Measurements from ENCODE around the gene KLHL29. TPM values are rescaled to one million over a fixed set of nuclear protein-coding genes. Genes with fewer than 3 reads are reported as not detected.

The KLHL29 gene
- polyA plus RNA-seq, 3 donors: 8.5 to 10.0 (median 8.8) TPM

DNA sequence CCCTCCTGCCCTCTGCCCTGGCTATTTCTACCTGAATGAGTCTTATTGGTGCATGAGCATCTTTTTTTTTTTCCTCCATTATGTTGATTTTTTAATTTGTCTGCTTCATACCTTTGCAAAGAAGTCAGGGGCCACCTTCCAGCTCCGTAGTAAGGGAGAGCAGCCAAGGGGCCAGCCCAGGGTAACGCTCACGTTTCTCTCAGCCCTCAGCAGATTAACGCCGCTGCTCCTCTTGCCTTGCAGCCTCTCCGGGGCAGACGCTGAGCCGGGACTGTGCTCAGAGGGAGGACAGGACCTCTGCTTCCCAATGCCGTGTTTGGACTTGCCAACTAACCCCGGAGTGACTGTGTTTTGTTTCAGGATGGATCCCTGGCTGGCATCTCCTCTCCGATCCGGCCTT, 300.2 kb downstream of the KLHL29 start:
- no peak for DNase-seq (ENCODE audit: low read depth in 3 of 3, low spot score in 2 of 3)

DNA sequence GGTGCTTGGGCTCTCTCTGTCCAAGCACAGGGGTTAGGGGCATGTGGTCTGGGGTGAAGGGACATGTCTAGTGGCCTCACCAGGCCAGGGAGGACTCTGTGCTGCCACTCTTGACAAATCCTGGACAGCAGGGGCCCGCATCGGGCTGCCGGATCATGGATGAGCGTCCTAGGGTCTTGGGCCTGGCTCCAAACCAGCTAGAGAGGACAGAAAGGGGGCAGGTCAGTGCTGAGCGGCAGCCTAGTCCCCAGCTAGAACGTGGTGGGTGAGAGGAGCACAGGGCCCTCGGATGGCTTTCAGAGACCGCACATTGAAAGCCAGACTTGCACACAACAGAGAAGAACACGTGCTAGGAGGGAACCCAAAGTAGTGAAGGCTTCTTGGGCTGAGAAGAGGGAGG, 300.7 kb downstream of the KLHL29 start:
- no peak for DNase-seq (ENCODE audit: low read depth in 3 of 3, low spot score in 2 of 3)

DNA sequence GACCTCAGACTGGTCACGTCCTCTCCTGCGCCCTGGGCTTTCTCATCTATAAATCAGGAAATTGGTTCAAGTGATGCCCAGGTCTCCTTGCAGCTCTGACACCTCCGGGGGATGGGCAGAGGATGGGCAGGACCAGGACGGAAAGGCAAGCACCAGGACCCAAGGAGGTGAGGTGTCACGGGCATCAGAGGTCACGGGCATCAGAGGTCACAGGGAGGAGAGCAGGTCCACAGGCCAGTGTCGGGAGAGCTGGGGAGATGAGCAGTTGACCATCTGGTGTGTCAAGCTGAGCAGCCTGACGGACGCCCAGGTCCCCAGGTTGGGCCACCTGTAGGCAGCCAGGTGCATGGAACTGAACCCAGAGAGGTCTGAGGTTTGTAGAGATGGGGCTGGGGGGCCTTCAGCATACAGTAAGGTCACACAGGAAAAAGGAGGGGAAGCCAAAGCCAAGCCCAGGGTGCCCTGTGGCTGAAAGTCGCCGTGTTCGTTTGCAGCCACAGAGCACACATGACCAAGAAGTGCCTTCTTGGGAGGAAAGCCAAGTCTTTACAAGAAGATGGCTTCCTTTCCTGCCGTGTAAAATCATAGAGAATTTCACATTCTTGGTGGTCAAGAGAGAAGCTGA, 301.5 kb downstream of the KLHL29 start:
- DNase-seq (ENCODE audit: low read depth in 3 of 3, low spot score in 2 of 3): no peak

DNA sequence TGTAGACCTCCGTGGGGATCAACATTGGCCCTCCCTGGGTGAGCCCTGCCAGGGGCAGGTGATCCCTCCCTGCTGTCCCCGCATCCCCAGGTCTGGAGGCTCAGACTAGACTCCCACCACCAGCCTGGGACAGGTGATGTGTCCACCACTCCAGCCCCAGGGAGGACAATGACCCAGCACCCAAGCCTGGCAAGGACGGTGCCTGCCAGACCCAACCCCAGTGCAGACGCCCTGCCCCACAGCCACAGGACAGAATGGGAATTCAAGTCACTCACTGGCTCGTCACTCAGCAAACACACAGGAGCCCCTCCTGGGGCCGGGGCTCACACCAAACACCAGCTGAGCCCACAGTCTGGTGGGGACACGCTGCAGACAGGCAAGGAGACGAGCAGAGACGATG, 302.2 kb downstream of the KLHL29 start:
- DNase-seq (ENCODE audit: low read depth in 3 of 3, low spot score in 2 of 3): no peak

DNA sequence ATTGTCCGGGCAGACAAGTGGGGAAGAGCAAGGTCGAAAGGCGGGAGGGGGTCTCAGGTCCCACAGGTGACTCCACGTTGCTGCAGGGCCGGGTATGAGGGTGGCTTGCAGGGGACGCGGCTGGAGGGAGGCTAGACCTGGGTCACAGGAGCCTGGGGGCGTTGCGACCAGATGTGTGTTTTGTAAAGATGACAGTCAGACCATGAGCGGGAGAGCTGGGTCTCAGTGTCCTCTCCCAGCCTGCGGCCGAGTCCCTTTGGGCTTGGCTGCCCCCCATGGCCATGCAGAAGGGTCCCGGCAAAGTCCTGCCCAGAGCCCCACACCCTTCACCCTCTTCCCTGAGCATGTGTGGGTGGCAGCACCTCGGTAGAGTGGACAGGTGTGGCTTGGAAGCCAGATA, 302.7 kb downstream of the KLHL29 start:
- no peak for DNase-seq (ENCODE audit: low read depth in 3 of 3, low spot score in 2 of 3)

DNA sequence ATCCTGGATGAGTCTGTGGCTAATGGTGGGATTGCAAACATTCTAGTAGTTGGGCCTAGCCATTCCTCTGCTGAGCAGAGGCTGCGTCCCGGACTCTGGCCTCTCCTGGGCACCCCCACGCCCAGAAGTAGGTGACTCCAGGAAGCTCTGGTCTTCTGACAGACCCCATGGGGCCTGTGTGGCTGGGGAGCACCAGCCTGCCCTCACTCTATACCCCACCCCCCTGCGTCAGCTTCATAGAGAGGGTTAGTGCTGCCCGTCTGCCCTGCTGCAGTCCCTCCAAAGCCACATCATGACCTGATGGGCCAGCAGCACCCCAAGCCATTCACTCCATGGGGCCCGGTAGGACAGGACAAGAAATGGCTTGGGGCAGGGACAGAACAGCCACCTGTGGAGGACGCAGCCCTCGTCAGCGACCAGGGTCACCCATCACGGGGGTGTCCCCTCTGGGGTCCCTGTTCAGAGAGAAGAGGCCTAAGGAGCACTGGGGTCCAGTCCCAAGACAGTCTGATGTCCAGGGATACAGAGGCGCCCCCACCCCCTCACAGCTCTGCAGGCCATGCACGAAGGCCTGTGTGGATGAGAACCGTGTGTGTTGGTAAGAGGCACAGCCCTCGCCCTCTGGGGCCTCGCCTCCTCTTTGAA, 303.6 kb downstream of the KLHL29 start:
- no peak for DNase-seq (ENCODE audit: low read depth in 3 of 3, low spot score in 2 of 3)

DNA sequence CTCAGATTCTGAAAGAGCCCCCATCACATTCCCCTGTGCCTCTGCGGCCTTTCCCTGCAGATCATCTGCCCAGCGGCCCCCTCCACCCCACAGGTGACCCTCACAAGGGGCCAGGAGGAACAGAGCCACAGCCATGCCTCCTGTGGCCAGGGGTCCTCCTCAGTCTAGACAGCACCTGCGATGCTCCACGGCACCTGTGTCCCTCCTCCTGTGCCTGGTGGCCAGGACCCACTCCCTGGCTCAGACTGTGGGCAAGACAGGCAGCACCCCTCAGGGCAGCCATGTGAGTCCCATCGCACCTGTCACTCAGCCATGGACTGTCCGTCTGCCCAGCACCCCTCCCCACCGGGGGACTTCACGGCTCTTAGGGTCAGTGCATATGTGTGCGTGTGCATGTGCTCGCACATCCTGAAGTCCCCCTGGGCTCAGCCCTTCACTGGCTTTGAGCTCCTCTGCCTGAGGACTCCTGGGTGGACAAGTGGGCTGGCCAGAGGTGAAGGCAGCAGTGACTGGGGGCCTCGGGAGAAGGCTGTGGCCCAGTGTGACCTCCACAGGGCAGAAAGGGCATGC, 304.2 kb downstream of the KLHL29 start:
- no peak for DNase-seq (ENCODE audit: low read depth in 3 of 3, low spot score in 2 of 3)

DNA sequence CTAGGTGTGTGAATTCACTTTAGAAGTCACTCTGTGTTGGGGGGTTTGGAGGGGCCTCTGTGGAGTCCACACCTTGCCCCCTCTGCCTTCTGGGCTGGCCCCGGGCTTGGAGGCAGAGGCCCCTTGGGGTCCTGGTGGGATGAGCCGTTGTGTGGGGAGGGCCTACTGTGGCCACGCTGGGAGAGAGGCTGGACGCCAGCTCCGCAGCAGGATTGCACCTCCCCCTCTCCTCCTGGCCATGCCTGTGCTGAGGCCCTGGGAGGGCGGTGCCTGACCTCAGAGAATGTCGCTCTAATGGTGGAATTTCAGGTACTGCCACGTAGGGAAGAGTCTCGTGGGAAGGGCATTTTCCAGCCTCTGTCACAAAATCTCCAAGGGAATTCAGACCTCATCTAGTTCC, 304.9 kb downstream of the KLHL29 start:
- no peak for DNase-seq (ENCODE audit: low read depth in 3 of 3, low spot score in 2 of 3)

DNA sequence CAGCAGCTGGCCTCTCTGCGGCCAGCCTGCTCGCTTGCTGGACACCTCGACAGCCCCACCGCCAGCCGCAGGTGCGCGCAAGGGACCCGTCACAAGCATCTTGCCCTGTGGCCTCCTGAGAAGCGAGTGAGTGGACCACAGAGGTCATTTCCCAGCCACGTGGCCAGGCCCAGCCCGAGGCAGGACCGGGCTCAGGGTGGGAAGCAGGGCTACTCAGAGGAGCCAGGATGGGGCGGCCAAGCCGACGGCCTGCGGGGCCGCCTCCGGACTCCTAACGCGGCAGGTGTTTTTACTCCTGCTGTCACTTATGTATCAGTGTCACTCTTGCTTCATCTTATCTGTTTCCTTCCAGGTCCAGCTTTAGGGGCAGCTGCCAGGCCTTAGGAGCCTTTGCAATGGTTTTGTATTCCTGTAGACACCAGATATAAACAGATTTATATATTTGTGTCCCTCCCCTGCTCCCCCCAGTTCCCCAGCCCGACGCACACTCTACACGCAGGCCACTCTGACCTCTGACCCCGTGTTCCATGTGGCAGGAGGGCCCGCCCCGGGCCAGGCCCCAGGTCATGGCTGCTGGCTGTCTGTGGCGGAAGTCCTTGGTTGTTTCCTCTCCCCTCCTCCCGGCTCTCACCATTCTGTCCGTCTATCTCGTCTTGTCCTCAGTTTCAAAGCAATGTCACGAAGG, 305.6 kb downstream of the KLHL29 start:
- no peak for DNase-seq (ENCODE audit: low read depth in 3 of 3, low spot score in 2 of 3)

DNA sequence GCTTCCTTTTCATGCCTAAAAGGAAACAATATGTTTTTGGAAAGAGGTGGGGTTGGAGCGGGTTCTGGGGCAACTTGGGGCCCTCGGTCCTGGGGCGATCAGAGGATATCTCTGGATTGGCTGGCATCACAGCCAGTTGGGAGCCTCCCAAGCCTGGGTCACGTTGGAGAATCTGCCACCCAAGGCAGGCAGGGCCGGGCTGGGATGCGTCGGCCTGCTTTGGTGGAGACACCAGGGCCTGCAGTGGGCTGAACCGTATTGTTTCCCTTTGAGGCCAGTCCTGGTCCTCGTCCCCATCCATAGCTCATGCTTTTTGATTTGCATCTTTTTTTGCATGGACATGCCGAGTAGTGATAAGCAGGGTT, 306.1 kb downstream of the KLHL29 start:
- DNase-seq (ENCODE audit: low read depth in 3 of 3, low spot score in 2 of 3): no peak

DNA sequence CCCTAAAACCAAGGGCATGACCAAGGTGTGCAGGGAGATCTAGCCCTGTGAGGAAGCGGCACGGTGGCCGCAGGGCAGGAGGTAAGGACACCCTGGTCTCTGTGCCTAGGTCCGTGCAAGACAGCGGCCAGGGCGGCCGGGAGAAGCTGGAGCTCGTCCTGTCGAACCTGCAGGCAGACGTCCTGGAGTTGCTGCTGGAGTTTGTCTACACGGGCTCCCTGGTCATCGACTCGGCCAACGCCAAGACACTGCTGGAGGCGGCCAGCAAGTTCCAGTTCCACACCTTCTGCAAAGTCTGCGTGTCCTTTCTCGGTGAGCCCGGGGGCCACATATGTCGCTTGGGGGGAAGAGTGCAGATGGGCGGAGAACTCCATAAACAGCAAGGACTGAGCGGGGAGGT, 306.6 kb downstream of the KLHL29 start:
- no peak for DNase-seq (ENCODE audit: low read depth in 3 of 3, low spot score in 2 of 3)

DNA sequence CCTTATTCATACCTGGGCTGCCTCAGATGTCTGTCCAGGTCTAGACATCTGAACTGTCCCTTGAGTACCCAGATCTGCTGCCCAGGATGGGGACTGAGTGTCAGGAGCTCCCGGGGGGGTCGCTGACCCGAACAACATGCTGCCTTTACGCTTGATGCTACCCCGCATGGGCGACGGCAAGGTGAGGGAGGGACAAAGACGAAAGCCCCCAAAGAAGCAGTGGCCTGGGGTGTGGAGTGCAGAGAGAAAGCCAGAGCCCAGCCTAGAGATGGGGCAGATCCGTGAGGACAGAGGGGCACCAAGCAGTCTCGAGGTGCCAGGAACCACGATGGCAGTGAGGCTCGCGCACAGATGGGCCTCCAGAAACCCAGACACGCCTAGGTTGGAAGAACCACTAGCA, 307.3 kb downstream of the KLHL29 start:
- DNase-seq (ENCODE audit: low read depth in 3 of 3, low spot score in 2 of 3): no peak

DNA sequence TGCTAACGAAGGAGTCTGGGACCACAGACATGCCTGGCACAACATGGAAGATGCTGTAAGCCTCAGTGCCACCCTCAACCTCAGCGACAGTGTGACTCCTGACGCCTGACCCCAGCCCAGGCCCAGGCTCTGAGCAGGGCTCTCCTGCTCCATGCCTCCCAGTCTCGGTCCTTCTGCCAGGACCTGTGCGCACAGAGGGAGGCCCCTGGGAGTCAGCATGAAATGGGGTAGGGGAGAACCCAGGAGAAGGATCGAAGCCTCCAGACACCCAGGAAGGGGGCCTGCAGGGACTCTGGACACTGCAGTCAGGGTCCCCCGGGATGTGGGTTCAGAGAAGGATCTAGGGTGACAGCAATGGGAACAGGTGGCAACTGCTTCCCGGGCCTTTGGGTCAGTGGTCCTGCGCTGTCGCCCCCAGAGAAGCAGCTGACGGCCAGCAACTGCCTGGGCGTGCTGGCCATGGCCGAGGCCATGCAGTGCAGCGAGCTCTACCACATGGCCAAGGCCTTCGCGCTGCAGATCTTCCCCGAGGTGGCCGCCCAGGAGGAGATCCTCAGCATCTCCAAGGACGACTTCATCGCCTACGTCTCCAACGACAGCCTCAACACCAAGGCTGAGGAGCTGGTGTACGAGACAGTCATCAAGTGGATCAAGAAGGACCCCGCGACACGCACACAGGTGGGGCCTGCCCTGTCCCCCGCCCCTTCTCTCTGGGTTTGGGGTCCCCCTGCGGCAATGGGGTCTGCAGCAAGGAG, 308.0 kb downstream of the KLHL29 start:
- no peak for DNase-seq (ENCODE audit: low read depth in 3 of 3, low spot score in 2 of 3)

DNA sequence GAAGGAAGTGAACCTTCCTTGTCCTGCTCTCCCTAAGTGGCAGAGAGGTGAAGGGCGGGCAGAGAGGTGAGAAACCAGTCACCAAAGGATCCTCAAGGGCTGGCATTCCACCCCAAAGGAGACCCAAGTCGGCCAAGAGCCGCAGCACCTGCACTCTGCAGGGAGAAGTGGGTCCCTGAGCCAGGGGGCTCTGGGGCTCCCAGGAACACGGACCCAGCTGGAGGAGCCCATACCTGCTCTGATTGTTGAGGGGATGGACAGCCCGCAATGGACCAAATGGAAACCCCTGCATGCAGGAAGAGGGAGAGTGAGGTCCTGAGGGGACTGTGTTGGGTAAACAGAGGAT, 308.6 kb downstream of the KLHL29 start:
- DNase-seq (ENCODE audit: low read depth in 3 of 3, low spot score in 2 of 3): no peak

DNA sequence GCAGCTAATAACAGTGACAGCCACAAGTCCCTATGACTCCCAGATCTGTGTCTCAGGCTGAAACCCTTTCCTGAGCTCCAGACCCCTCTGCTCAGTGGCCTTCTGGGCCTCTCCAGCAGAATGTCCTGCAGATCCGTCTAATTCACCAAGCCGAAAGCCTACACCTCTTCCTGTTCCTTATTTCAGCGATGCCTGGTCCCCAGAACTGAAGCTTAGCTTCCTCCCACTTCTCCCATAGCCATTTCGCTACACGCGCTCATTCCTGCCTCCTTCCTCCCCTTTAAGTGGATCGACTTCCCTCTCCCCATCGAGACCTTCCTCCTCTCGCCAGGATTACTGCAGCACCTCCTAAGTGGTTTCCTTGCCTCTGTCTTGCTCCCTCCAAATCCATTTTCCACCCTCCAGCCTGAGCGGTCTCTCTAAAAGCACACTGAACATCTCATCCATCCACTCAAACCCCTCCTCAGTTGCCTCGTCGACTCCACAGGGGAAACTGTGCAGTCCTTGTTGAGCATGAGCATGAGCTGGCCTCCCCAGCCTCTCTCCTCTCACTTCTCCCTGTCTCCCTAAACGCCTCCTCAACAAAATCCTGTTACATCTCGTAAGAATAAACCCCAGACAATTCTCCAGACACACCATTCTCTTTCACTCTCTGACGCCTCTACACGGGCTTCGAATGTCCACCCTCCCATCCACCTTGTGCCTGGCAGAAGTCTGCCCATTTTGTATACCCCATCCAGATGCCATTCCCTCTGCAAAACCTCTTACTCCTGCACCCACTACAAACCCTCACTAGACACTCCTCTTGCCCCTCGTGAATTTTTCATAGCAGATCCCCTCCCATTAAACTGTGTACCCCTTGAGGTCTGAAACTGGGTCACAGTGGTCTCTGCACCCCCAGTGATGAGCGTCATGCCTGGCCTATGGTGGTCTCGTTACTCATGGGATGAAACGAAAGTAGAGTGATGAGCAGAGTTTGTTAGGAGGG, 309.4 kb downstream of the KLHL29 start:
- no peak for DNase-seq (ENCODE audit: low read depth in 3 of 3, low spot score in 2 of 3)

DNA sequence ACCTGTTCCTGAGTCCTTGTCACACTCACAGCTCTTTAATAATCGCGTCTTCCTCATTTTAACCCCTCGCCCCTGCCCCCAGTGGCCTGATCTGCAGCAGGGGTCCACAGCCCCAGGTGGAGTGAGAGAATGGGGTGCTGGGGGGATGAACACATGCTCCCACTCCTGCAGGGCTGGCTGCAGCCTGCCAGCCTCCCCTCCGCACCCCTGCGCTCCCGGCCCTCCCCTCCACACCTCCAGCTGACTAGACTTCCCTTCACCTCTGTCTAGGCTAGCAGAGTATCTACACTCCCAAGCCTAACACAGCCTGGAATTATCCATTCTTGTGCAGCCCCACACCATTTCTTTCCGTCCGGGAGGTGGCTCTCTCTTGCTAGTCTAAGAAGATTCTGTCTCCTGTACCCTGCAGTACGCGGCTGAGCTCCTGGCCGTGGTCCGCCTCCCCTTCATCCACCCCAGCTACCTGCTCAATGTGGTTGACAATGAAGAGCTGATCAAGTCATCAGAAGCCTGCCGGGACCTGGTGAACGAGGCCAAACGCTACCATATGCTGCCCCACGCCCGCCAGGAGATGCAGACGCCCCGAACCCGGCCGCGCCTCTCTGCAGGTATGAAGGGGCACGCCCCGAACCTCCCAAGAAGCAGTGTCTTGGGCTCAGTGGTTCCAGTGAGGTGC, 310.4 kb downstream of the KLHL29 start:
- DNase-seq (ENCODE audit: low read depth in 3 of 3, low spot score in 2 of 3): no peak

DNA sequence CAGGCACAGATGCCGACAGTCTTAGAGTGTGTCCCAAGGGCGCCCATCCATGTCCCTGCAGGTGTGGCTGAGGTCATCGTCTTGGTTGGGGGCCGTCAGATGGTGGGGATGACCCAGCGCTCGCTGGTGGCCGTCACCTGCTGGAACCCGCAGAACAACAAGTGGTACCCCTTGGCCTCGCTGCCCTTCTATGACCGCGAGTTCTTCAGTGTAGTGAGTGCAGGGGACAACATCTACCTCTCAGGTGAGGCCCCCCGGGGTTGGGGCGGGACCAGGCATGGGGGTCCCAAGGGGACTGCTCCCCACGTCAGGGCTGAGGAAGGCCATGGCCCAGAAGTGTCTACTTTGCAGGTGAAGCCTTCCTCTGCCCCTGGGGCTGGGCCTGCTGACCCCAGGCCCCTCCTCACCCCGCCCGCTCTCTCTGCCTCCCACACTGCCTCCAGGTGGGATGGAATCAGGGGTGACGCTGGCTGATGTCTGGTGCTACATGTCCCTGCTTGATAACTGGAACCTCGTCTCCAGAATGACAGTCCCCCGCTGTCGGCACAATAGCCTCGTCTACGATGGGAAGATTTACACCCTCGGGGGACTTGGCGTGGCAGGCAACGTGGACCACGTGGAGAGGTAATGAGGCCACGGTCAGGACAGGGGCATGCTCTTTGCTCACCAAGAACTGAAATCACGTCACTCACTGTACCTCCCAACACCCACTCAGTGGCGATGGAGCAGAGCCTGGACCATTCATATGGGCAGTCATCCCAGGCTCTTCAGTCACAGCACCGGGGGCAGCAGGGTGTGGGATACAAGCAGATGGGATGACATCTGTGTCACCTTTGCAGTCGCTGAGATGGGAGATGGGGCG, 311.1 kb downstream of the KLHL29 start:
- no peak for DNase-seq (ENCODE audit: low read depth in 3 of 3, low spot score in 2 of 3)

DNA sequence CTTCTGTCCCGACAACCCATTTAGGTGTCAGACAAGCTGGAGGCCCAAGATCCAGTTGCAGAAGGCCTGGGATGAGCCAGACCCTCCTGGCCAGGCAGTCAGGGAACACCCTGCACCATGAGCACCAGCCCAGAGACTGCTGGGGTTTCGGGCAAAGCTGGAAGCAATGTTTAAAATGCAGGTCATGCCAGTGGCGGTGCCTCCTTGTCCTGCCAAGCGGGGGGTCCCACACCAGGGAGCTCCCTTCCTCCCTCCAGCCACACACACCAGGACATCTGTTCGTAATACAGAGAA, 311.7 kb downstream of the KLHL29 start:
- DNase-seq (ENCODE audit: low read depth in 3 of 3, low spot score in 2 of 3): no peak

Measured in right renal cortex interstitium (tissue), 3 donors.